Activated naive CD8-positive, alpha-beta T cell treated with anti-CD3 and anti-CD28 coated beads, Interleukin-2, amount 10 ng/mL, durations not matched to agents 7 days and 5 days (primary cell): ENCODE measurements around the gene CXCL3. TPM values are rescaled to one million over a fixed set of nuclear protein-coding genes. Genes with fewer than 3 reads are reported as not detected.

ENCODE experiments used
- ATAC-seq: fragments of 150-1000 bp; cut with Tn5 transposase; one replicate; pipeline ENCODE4 v1.10.0; 2021; ENCODE audit warnings: low read depth, moderate library complexity
- POLR2A ChIA-PET: fragments of 350-600 bp; sonication (Branson Sonifier 250); formaldehyde crosslinking; loops from one replicate; lab custom pipeline; 2021; ENCODE audit warnings: antibody characterized with exemption; lab: Charles Lee
- DNase-seq: peaks from one replicate; pipeline ENCODE4 v3.0.0; 2021
- H3K27ac Mint-ChIP-seq: one replicate; pipeline ENCODE4 v1.8.0; 2022; ENCODE audit warnings: mild to moderate bottlenecking, mixed read lengths
- H3K27me3 Mint-ChIP-seq: one replicate; pipeline ENCODE4 v1.8.0; 2022; ENCODE audit warnings: mild to moderate bottlenecking, moderate library complexity, mixed read lengths
- H3K36me3 Mint-ChIP-seq: one replicate; pipeline ENCODE4 v1.8.0; 2021; ENCODE audit warnings: mild to moderate bottlenecking, mixed read lengths
- H3K4me1 Mint-ChIP-seq: one replicate; pipeline ENCODE4 v1.8.0; 2021; ENCODE audit warnings: mixed read lengths
- H3K4me3 Mint-ChIP-seq: one replicate; pipeline ENCODE4 v1.8.0; 2022; ENCODE audit warnings: mild to moderate bottlenecking, moderate library complexity, mixed read lengths
- H3K9me3 Mint-ChIP-seq: one replicate; pipeline ENCODE4 v1.8.0; 2021; ENCODE audit warnings: mixed read lengths
- total RNA-seq, 2 experiments: library from RNA; stranded (reverse); gene quantifications; one replicate each; pipeline ENCODE4 v1.2.3, GENCODE V29; 2021

Gene CXCL3
- total RNA-seq, 2 experiments from 2014 or later: 0.17 TPM; not detected in 1

DNA sequence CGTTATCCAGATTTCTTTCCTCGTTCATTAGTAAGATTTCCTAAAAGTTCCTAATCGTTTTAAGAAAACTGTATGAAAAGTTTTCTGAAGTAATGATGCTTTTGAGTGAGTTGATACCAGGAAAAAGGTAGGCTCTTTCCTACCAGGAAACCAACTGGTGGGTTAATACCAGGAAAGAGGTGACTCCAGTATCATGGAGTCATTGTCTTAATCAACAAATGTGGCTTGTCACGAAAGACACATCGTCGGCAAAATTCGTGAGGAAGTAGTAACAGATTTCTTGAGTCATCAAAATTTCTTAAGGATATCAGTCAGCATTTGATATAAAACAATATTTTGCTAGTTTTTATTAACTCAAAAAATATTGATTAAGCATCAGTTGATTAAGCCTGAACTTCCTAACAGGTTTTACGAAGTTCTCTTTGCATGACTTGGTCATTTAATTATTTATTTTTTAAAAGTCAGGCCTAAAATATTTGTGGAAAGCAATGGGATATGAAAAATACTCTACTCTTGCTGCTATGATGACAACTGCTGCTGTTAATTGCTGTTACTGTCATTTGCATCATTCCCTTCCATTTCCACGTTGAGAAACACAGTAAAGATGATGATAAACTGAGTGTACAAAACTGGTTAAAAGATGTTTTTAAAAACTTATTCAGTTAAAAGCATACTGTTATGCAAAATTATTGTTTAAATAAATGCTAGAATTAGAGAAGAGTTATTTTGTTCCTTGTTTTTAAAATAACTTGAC is 47.3 kb downstream of the CXCL3 start:
- POLR2A ChIA-PET: no interaction called here
- Mint-ChIP-seq H3K36me3 (no peaks in the 10 kb centered on the region), H3K9me3 (no peaks in the 10 kb centered on the region), H3K4me3 (no peak overlapping the region), H3K4me1 (no peaks in the 10 kb centered on the region), H3K27me3 (peaks cover 9% of the 10 kb centered on the region), H3K27ac (no peak overlapping the region)
- ATAC-seq (no peak), DNase-seq (no peak)

DNA sequence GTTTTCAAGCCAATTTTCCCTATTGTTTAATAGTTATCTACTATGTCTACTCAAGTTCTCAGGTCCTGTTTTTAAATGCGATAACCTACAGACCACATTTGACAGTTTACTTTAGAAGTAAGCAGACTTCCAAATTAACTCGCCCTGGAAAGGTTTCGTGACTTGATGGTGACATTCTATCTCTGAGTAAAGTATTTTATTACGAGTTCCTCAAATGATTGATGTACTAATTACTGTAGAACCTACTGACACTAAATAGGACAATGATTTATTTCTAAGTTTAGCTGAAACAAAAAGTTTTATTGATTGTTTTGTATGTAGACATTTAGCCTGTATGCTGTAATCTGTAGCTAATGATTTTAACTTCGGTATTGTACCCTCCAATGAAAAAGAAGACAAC is 48.6 kb downstream of the CXCL3 start:
- H3K4me3 Mint-ChIP-seq: no peak overlapping the region
- H3K27ac Mint-ChIP-seq: no peak overlapping the region
- peaks cover 2% of the 10 kb centered on the region for H3K27me3 Mint-ChIP-seq
- POLR2A ChIA-PET: no interaction called here
- H3K4me1 Mint-ChIP-seq: no peaks in the 10 kb centered on the region
- H3K36me3 Mint-ChIP-seq: no peaks in the 10 kb centered on the region
- no peak for ATAC-seq
- no peaks in the 10 kb centered on the region for H3K9me3 Mint-ChIP-seq
- DNase-seq: no peak

GRCh38 chr4:73989031-73989430 is 49.5 kb downstream of the CXCL3 start:
- ATAC-seq: no peak
- H3K4me1 Mint-ChIP-seq: no peaks in the 10 kb centered on the region

DNA sequence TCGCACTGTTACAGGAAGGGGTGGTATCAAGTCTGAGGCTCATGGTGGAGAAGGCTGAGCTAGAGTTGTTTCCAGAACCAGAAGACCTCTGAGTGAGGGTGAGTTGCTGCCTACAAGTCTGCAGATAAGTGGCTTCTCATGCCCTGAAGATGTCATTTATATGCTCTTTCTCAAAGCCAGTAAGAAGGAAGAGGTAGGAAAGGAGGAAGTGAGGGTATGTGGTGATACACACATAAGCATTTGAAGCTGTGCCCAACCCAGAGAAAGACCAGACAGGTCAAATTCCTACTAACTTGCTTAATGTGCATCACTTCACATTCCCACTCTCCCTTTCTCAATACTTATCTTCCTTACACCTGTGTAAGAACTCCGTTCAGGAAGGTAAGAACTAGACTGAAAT is 50.4 kb downstream of the CXCL3 start, which contains the start of gene PPBP:
Gene PPBP (minus strand): TSS at position 130 of the 400 bp plus-strand sequence. CDS start 87 bp downstream, at position 43.
- Mint-ChIP-seq H3K4me3 (no peak within 1 kb of the TSS), H3K4me1 (no peaks in the 10 kb centered on the region), H3K36me3 (no peaks in the 10 kb centered on the region), H3K9me3 (no peaks in the 10 kb centered on the region), H3K27me3 (peaks cover 2% of the 10 kb centered on the region), H3K27ac (no peak within 1 kb of the TSS)
- no peak for DNase-seq
- ATAC-seq: no peak
- POLR2A ChIA-PET: no interaction called here

More at GRCh38 chr4:73989031-73989430, 49.5 kb downstream of the CXCL3 start:
- H3K27me3 Mint-ChIP-seq: peaks cover 2% of the 10 kb centered on the region
- H3K9me3 Mint-ChIP-seq: no peaks in the 10 kb centered on the region
- POLR2A ChIA-PET: no interaction called here
- no peak overlapping the region for H3K4me3 Mint-ChIP-seq
- no peak for DNase-seq
- H3K27ac Mint-ChIP-seq: no peak overlapping the region
- H3K36me3 Mint-ChIP-seq: no peaks in the 10 kb centered on the region

Other genes with a start within 250 kb of the CXCL3 start
- gene CXCL6, start 202.0 kb downstream of the CXCL3 start, total RNA-seq: not detected
- gene PF4V1, start 185.4 kb downstream of the CXCL3 start, total RNA-seq: not detected
- gene CXCL1, start 169.3 kb downstream of the CXCL3 start, total RNA-seq: not detected
- not detected for gene PF4, start 56.7 kb downstream of the CXCL3 start, total RNA-seq
- gene PPBP, start 50.5 kb downstream of the CXCL3 start, total RNA-seq: not detected
- gene CXCL5, start 40.0 kb downstream of the CXCL3 start, total RNA-seq: not detected
- gene CXCL2, start 60.5 kb upstream of the CXCL3 start, total RNA-seq: under 1 TPM in 1 of 2 experiments, not detected in 1; 0.82 TPM
- gene MTHFD2L, start 119.4 kb upstream of the CXCL3 start, total RNA-seq: 1 to 10 TPM; 7.0 to 7.1 TPM